Fibroblast of villous mesenchyme (primary cell): ENCODE data around the gene MYH7. TPM values are rescaled to one million over a fixed set of nuclear protein-coding genes. Genes with fewer than 3 reads are reported as not detected.

Experiments
- DNase-seq: peaks from one replicate; pipeline ENCODE4 v3.0.0-alpha.2; 2010; ENCODE audit warnings: low read depth
- H3K4me3 ChIP-seq: 2 replicates; pipeline ENCODE4 v1.5.1; 2011; ENCODE audit warnings: low read depth, mild to moderate bottlenecking, low read length
- CTCF ChIP-seq: IDR thresholded peaks from 2 replicates; pipeline ENCODE4 v1.5.1; 2012; ENCODE audit warnings: low read depth, mild to moderate bottlenecking, low read length; ENCODE audit not compliant: insufficient read depth
- total RNA-seq: library from RNA; depleted of rRNA; stranded (reverse); fragments of >200 nt; gene quantifications from 2 replicates; pipeline ENCODE4 v1.2.3, GENCODE V29; 2012

MYH7 gene
- total RNA-seq, 1 donor = not detected

GRCh38 chr14:23443411-23443812 is 8.0 kb upstream of the MYH7 start:
- DNase-seq = no peak
- no peak for TF ChIP-seq CTCF
- H3K4me3 ChIP-seq = no peak overlapping the region

- DNase-seq = no peak
- H3K4me3 ChIP-seq = no peak overlapping the region
- TF ChIP-seq CTCF = no peak
Measured at GRCh38 chr14:23442721-23443356, 7.4 kb upstream of the MYH7 start.

GRCh38 chr14:23441076-23441475 is 5.6 kb upstream of the MYH7 start:
- no peak for TF ChIP-seq CTCF
- H3K4me3 ChIP-seq = no peak overlapping the region
- DNase-seq = no peak

- H3K4me3 ChIP-seq = no peak overlapping the region
- no peak for DNase-seq
- TF ChIP-seq CTCF = no peak
Measured at GRCh38 chr14:23439107-23439835, 3.8 kb upstream of the MYH7 start.

GRCh38 chr14:23438101-23438971 is 2.9 kb upstream of the MYH7 start:
- H3K4me3 ChIP-seq = no peak overlapping the region
- no peak for DNase-seq
- TF ChIP-seq CTCF = no peak

GRCh38 chr14:23437133-23438100 is 2.0 kb upstream of the MYH7 start:
- DNase-seq = no peak
- TF ChIP-seq CTCF = no peak
- H3K4me3 ChIP-seq = no peak overlapping the region
